SW 1271 (cell line): ENCODE data around the gene ERBB4.
"Not testable (repeated sequence)": the region's sequence is repeated elsewhere in the genome, so short reads cannot be mapped to it uniquely, and the experiment has no call there.

Source experiments
- DNase-seq, 2 experiments: peaks; one replicate each; lab custom pipeline; 2025; lab: John Stamatoyannopoulos, UW

ERBB4 gene

DNA sequence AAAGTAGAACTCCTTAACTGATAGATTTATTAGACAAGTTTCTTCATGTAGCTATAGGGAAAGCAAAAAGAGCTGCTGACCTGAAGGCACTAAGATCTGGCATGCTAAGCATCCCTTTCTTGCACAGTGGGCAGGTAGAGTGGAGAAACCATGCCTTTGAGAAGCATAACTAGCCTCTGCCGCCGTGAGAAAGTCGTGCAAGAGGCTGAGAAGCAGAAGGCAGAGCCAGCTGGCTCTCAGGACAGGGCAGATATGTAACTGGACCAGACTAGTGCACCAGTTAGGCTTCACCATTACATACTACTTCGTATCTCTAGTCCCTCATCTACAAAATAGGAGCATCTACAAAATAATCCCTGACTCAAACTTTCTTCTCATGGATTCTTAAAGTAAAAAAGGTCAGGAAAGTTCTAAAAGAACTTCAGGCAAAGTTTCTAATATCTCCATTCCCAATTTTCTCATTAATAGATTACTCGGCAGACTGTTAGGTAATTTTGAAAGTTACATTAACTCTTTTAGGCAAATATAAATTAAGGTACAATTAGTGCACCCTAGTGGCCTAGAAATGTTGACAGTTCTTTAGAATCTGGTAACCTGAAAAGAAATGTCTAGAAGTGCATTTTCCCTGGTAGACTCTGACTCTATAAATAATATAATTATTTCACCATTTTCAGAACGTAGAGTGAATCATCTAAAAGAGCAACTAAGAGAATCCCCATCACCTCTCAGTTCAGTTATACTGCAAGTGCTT, 10.3 kb downstream of the ERBB4 start:
- DNase-seq, result no peak

DNA sequence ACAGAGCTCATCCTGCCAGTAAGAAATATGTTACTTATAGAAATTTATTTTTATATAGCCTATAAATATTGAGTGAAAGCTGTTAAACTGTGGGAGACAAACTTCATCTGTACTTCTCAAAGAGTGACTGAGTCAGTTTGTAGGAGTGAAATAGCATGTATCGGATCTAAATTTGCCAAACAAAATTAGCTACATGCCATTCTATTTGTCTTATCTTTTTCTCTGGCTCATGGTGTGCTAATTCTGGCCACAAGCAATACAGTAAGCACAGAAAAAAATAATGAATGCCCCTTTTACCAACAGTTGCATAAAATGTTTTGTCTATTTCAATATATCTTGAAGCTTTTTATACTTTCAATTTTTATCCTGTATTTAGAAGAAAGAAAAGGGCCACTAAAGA, 12.5 kb downstream of the ERBB4 start:
- no peak for DNase-seq

GRCh38 chr2:212523756-212524155, 14.8 kb downstream of the ERBB4 start:
- no peak for DNase-seq

DNA sequence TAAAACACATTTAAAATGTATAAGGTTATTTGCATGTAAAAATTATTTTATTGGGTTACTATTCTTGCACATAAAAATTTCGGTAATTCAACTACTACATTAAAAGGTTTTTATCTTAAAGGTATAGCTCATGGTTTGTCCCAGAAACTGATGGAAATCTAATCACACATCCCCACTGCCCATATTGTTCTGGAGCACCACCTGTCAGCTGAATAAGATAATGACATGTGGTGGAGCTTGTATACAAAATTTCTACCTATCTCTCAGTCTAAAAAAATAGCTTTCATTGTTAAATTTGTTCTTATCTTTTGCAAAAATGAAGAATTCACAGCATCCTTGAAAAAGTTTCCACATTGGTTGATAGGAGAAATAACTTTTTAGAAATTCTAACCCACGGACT, 18.3 kb downstream of the ERBB4 start:
- peak in 1 of 2 experiments; percentile 21 for DNase-seq

DNA sequence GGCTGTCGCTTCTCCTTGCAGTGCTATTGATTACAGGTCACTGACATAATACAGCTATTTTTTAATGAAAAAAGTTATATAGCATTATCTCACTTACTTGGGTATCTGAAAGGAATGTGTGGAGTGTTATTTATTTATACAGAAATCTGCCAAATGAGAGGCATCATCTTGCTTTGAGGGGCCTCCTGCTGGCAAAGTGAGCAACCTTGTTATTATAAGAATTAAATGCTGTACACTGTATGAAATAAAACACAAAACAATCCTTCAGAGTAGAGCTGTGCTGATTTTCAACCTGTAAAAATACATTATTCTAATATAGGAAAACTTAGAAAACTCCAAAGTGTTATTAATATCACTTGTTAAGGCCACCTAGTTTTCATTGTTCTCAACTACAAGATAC, 20.9 kb downstream of the ERBB4 start:
- no peak for DNase-seq

DNA sequence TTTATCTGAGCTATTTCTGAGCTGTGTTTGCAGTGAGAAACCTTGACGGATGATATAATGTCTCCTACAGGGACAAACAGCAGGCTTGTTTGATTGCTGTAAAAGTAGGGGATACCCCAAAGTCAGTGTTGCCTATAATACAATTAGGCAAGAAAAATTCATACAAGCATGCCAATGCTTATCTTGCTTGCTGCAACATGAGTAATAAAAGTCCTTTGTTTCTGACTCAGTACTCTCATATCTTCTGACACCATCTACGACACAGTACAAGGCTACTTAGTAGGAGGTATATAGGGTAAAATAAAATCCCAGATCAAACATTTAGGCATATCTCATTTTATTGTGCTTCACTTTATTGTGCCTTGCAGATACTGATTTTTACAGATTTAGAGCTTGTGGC, 33.0 kb downstream of the ERBB4 start:
- DNase-seq, result no peak

DNA sequence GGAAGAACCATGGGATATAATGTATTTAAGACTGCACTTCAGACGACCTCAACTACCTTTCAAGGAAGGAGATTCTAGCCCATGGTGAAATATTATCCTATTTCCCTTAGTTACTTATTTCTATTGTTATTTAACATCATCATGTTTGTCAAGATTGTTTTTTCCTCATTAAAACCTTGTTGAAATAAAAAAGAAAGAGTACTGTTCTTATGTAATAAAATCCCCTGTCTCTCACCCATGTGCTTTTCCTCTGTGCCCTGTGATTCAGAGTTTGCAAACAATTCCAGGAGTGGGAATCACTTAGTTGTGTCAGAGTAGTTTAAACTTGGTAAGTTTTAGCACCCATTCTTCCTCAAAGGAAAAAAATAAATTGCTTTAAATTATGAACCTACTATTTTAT, 43.6 kb downstream of the ERBB4 start:
- DNase-seq, result no peak

DNA sequence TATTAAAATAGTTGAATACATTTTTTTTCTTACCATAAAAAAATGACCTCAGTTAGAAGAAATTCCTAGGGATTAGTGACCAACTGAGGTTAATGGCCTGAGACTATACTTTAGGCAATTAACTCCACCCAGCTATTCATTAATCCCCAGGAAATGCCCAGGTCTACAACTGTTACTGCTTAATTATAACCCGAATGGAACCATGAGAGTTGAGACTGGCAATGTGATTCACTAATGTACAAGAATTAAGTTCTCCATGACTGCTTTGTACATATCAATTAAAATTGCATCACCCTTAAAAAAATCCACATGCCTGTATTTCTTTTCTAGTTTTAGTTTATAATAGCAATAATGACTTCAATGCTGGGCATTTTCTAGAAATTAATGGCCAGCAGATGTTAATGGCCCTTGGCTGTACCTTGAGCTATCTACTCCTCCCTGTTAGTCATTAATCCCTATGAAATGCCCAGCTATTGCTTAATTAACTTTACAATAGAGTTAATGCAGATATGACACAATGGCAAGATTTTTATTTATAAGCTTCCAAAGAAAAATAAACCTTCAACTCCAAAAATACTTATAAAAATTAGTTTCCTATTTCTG, 44.1 kb downstream of the ERBB4 start:
- DNase-seq, result no peak

DNA sequence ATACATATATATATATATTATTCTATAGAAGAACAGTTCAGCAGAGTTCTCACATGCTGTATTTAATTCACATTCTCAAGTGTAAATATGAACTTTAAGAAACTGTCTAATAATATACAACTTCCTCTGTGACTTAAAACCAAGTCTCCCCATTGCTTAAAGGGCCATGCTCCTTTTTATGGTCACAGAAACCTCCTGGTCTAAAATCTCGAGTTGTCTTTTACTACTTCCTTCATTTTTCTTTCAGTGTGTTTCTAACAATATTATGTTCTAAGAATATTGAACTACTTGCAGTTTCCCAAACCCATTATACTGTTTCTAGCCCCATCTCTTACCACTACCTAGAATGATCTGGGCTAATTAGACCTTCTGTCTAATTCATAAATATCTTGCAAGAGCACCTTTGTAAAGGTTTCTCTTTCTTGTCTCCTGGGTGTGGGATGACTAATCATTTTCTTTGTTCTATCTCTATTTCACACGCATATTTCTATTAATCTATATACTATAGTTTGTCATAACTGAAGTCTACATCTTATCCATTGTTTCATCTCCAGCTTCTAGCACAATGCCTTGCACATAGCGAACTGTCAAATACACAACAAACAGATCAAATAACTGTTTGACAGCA, 48.8 kb downstream of the ERBB4 start:
- DNase-seq, result no peak

GRCh38 chr2:212488611-212489010, 50.0 kb downstream of the ERBB4 start:
- no peak for DNase-seq

DNA sequence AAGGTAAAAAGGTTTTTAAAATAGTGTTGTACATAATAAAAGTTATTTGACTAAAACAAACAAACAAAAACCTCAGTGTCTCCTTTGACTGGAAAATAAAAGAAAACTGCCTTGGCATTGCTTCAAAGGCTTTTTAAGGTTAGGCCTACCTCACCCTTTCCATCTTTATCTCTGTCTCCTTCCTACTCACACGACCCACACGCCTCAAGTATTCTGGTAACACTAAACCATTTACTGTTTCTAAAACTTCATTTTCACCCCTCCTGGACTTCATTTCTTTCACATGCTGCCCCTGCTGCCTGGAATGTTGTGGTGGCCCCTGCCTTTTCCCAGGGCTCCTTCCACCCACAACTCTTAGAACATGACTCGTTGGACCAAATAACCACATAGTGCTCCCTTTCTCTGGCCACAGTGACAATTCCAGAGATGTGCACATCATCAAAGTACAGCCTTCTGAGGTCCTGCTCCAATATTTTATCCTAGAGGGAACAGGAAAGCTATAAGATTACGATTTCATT, 54.0 kb downstream of the ERBB4 start:
- no peak for DNase-seq

DNA sequence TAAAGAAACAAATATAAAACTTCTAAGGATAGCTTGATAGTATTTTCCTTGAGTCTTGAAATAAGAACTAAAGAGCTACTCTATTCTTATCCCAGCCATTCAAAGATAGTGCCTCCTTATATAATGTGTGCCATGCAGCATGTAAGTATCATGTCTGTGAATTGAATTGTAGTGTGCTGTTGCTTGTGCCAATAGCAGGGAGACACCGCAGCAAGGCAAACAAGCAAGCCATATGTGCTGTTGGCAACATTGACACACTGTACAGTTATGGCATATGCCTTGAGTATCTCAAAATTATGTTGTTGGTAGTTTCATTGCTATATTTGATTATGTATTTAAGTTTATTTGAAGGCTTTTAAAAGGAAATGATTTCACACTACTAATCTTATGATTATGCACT, 58.2 kb downstream of the ERBB4 start:
- DNase-seq, result no peak

DNA sequence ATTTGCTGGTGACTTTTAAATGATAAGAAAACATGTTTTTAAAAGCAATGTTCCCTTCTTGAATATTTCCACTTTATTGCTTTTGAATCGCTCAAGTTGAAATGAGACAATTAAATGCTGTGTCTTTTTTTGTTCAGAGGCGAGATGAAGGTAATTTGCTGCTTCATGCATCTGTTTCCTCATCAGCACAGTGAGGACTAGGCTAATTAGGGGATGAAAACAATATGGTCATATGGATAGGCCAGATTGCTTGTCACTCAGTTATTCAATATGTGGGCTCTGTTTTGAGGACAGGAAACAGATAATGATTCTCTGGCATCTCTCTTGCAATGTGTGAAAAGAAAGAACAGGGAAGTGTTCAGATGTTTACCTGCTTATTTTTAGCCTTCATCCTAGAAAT, 61.0 kb downstream of the ERBB4 start:
- no peak for DNase-seq

- DNase-seq, result no peak
Observed at GRCh38 chr2:212473211-212473610, 65.4 kb downstream of the ERBB4 start.

DNA sequence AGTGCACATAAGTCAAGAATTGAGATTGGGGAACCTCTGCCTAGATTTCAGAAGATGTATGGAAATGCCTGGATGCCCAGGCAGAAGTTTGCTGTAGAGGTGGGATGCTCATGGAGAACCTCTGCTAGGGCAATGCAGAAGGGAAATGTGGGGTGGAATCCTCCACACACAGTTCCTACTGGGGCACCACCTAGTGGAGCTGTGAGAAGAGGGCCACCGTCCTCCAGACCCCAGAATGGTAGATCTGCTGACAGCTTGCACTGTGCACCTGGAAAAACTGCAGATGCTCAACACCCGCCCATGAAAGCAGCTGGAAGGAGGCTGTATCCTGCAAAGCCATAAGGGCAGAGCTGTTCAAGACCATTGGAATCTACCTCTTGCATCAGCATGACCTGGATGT, 71.1 kb downstream of the ERBB4 start:
- DNase-seq, result not testable (repeated sequence)

DNA sequence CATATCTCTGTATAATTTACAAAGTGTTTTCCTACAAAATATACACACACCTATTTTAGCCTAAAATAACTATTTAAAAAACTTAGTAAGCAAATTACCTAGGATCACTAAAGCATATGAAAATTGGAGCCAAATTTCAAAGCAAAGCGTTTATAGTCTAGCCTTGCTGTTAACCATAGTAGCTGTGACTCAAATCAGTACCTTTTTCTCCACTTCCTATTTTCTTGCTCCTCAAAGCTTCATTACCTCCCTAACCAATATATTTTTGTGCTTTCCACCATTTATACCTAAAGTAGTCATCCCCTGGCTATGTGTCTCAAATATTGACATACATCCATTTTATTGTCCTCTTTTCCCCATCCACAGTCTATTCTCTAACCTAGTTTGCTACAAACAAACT, 73.1 kb downstream of the ERBB4 start:
- no peak for DNase-seq

GRCh38 chr2:212461708-212462107, 76.9 kb downstream of the ERBB4 start:
- DNase-seq, result not testable (repeated sequence)

DNA sequence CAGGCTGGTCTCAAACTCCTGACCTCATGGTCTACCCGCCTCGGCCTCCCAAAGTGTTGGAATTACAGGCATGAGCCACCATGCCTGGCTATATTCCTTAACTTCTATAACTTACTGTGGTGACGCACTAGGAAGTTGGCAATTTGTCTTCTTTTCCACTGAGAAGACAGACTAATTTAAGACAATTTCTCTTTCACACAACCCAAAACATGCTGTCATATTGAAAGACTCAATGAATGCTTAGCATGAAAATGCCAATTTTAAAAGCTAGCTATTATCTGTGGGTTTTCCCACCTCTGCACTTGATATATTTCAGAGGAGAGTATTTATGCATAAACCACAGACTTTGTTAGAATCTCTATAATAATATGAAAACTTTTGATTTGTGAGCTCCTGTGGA, 84.5 kb downstream of the ERBB4 start:
- no peak for DNase-seq

GRCh38 chr2:212451786-212452231, 86.8 kb downstream of the ERBB4 start:
- no peak for DNase-seq

GRCh38 chr2:212448698-212449097, 89.9 kb downstream of the ERBB4 start:
- DNase-seq, result no peak

DNA sequence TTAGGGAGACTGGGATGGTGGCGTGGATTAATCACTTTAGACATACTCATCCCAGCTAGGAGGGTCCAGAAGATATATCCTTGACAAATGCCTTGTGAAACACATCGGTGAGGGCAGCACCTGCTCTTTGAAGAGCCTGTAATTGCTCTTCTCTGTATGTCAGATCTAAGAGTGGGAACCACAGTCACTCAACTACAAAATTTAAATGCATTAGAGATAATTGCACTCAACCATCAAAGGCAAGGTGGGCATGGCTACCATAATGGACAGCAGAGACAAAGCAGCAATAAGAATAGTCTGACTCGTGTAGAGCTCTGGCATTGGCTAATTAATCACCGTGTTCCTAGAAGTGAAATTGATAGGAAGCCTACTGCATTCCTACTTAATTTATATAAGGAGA, 96.8 kb downstream of the ERBB4 start:
- DNase-seq, result no peak

- no peak for DNase-seq
Observed at GRCh38 chr2:212441141-212441540, 97.5 kb downstream of the ERBB4 start.
